Progenitor cell of endocrine pancreas (in vitro differentiated cells): ENCODE results near the gene APBB2. TPM values are rescaled to one million over a fixed set of nuclear protein-coding genes. Genes with fewer than 3 reads are reported as not detected.

Experiments used
- DNase-seq: peaks from one replicate; pipeline ENCODE4 v3.0.0; 2021; ENCODE audit warnings: low spot score; ENCODE audit not compliant: unreplicated experiment
- H3K27ac Mint-ChIP-seq: 2 replicates; pipeline ENCODE4 v1.8.0; 2021; ENCODE audit warnings: mild to moderate bottlenecking, moderate library complexity, mixed read lengths
- H3K27me3 Mint-ChIP-seq: 2 replicates; pipeline ENCODE4 v1.8.0; 2021; ENCODE audit warnings: mixed read lengths
- H3K36me3 Mint-ChIP-seq: 2 replicates; pipeline ENCODE4 v1.8.0; 2022; ENCODE audit warnings: mixed read lengths; ENCODE audit not compliant: insufficient read depth
- H3K4me1 Mint-ChIP-seq: 2 replicates; pipeline ENCODE4 v1.8.0; 2021; ENCODE audit warnings: low read depth, mixed read lengths
- H3K4me3 Mint-ChIP-seq: 2 replicates; pipeline ENCODE4 v1.8.0; 2021; ENCODE audit warnings: low read depth, mild to moderate bottlenecking, moderate library complexity, mixed read lengths
- H3K9me3 Mint-ChIP-seq: 2 replicates; pipeline ENCODE4 v1.8.0; 2021; ENCODE audit warnings: low read depth, mixed read lengths
- total RNA-seq: library from RNA; stranded (reverse); gene quantifications from 2 replicates; pipeline ENCODE4 v1.2.1, GENCODE V29; 2021
- TF ChIP-seq, protein P1 (sequence below): fragments of 200-600 bp; sonication (generic); IDR thresholded peaks from one replicate; pipeline ENCODE4 v1.5.0; 2021; ENCODE audit warnings: antibody characterized with exemption, mild to moderate bottlenecking; ENCODE audit not compliant: unreplicated experiment

APBB2 gene
- total RNA-seq, 1 donor from 2014 or later, result 61.7 TPM

DNA sequence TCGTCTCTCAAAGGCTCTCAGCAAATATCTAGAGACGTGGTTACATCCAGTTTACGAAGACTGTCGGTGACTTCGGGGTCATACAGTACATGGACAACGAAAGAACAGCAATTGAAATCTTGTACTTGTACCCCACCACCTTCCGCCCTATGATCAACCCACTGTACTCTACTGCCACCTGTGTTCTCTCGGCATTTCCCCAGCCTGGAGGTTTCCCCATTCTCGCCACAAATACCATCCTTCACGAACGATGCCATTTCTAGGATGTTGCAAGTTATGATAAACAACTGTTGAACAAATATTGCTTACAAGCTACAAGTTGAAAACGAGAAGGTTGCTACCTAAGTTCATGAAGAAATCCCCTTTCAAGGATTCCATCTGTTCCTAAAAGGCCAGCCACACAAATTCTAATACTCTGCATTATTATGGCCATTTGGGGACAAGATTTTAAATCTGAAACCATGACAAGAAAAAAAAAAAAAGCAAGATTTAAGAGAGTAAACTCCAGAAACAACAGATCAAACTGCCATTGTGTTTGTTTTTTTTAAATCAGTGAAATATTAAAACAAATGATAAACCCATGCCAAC is 1.6 kb downstream of the APBB2 start:
- no peak overlapping the region for H3K27ac Mint-ChIP-seq
- H3K27me3 Mint-ChIP-seq, result peaks cover 3% of the 10 kb centered on the region
- TF ChIP-seq, protein P1, sequence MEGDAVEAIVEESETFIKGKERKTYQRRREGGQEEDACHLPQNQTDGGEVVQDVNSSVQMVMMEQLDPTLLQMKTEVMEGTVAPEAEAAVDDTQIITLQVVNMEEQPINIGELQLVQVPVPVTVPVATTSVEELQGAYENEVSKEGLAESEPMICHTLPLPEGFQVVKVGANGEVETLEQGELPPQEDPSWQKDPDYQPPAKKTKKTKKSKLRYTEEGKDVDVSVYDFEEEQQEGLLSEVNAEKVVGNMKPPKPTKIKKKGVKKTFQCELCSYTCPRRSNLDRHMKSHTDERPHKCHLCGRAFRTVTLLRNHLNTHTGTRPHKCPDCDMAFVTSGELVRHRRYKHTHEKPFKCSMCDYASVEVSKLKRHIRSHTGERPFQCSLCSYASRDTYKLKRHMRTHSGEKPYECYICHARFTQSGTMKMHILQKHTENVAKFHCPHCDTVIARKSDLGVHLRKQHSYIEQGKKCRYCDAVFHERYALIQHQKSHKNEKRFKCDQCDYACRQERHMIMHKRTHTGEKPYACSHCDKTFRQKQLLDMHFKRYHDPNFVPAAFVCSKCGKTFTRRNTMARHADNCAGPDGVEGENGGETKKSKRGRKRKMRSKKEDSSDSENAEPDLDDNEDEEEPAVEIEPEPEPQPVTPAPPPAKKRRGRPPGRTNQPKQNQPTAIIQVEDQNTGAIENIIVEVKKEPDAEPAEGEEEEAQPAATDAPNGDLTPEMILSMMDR, result peak; percentile 53
- H3K4me1 Mint-ChIP-seq, result peaks cover 34% of the 10 kb centered on the region
- no peak for DNase-seq
- H3K36me3 Mint-ChIP-seq, result no peaks in the 10 kb centered on the region
- peak overlapping the region; percentile 85 for H3K4me3 Mint-ChIP-seq
- peaks cover 3% of the 10 kb centered on the region for H3K9me3 Mint-ChIP-seq

DNA sequence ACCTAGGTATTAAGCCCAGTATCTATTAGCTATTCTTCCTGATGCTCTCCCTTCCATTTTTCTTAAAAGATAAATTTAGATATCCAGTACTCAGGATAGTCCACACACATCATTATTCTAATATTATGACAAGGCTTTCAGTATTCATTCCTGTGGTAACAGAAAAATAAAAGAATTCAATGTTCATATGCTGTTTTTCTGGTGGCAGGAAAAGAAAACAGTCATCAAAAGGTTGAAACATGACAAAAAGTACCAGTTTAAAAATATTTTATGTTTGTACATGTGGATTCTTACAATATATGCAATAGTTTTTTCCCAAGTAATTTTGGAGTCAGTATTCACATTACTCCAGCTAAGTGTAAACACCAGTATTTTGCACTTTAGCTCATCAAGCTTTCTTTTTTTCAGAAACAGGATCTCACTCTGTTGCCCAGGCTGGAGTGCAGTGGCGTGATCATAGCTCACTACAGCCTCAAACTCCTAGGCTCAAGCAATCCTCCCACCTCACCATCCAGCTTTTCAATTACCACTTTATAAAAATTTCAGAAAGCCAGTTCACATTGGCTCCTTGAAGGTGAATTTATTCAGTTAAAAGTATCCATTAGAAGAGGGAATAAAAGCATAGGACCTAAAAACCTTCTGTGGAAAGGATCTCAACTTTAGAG is 2.3 kb downstream of the APBB2 start:
- no peaks in the 10 kb centered on the region for H3K36me3 Mint-ChIP-seq
- no peak overlapping the region for H3K27ac Mint-ChIP-seq
- DNase-seq, result no peak
- H3K27me3 Mint-ChIP-seq, result peaks cover 3% of the 10 kb centered on the region
- peaks cover 3% of the 10 kb centered on the region for H3K9me3 Mint-ChIP-seq
- TF ChIP-seq, protein P1, result no peak
- H3K4me1 Mint-ChIP-seq, result peaks cover 32% of the 10 kb centered on the region
- H3K4me3 Mint-ChIP-seq, result peak overlapping the region; percentile 85

DNA sequence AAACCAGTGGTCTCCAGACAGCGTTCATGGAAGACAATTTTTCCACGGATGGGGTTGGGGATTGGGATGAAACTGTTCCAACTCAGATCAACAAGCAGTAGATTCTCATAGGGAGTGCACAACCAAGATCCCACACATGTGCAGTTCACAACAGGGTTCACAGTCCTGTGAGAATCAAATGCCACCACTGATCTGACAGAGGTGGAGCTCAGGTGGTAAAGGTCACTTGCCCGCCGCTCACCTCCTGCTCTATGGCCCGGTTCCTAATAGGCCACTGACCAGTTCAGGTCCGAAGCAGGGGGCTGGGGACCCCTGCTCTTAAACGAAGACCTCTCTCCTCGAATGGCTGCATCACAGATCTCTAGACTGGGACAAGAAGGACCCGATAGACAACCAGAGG is 4.4 kb downstream of the APBB2 start:
- no peak for DNase-seq
- Mint-ChIP-seq H3K27me3 (peaks cover 3% of the 10 kb centered on the region), H3K4me1 (peaks cover 16% of the 10 kb centered on the region), H3K27ac (no peak overlapping the region), H3K4me3 (no peak overlapping the region), H3K9me3 (peaks cover 3% of the 10 kb centered on the region), H3K36me3 (no peaks in the 10 kb centered on the region)
- TF ChIP-seq, protein P1, result no peak

DNA sequence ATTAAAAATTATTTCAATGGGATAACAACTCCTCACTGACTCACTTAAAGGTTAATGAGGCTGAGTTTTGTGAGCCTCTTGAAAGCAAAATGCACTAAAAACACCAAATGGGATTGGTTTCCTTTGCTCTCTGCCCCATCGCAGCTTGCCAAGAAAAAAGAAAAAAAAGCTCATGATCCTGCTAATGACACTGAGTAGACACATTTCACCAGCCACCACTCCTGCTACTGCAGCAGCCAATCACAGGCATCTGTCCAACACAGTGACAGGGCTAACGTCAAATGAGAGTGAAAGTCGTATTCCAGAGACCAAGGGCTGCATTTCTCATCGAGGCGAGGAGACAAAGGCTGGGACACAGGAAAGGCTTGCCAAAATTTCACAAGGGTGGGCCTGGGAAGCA is 5.2 kb downstream of the APBB2 start:
- TF ChIP-seq, protein P1, result no peak
- Mint-ChIP-seq H3K4me1 (peaks cover 13% of the 10 kb centered on the region), H3K9me3 (peaks cover 3% of the 10 kb centered on the region), H3K4me3 (no peak overlapping the region), H3K36me3 (no peaks in the 10 kb centered on the region), H3K27ac (no peak overlapping the region), H3K27me3 (peaks cover 3% of the 10 kb centered on the region)
- no peak for DNase-seq

DNA sequence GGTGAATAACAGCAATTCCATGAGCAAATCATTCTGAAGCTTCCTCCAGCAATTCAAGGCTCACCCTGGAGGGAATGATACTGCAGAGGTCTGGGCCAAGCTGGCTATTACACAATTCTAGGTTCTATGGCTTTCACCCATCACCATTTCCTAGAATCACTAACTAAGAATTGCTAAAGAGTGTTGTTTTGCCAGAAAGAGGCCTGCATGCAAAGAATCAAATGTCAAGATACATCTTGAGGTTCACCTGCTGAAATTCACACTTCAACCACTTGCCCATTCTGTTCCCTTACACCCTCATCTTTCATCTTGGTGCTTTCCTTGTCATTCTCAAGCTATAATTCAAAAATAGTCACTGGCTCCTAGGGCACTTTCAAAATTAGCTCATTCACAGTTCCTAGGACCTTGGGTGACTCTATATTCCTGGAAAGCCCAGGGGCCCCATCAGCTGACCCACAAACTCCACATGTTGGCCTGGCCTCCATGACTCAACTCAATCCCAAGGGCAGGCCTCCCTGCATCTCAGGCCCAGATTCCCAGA is 7.0 kb downstream of the APBB2 start:
- H3K9me3 Mint-ChIP-seq, result peaks cover 3% of the 10 kb centered on the region
- H3K4me3 Mint-ChIP-seq, result no peak overlapping the region
- DNase-seq, result no peak
- H3K4me1 Mint-ChIP-seq, result peaks cover 8% of the 10 kb centered on the region
- H3K27me3 Mint-ChIP-seq, result no peaks in the 10 kb centered on the region
- H3K36me3 Mint-ChIP-seq, result no peaks in the 10 kb centered on the region
- H3K27ac Mint-ChIP-seq, result no peak overlapping the region
- TF ChIP-seq, protein P1, result no peak
